Astrocyte (in vitro differentiated cells and primary cell): Measurements from ENCODE around the gene SHB. TPM values are rescaled to one million over a fixed set of nuclear protein-coding genes. Genes with fewer than 3 reads are reported as not detected.

Experiments
- DNase-seq: peaks from one replicate; pipeline ENCODE4 v3.0.0-alpha.2; 2010; ENCODE audit warnings: low read depth
- FAIRE-seq: peaks from 2 replicates; lab custom pipeline; 2011; peaks lifted over from hg19 to GRCh38; lab: Jason Lieb, UNC
- H2AFZ ChIP-seq: 2 replicates; pipeline ENCODE4 v1.6.0; 2012; ENCODE audit warnings: low read depth, low read length, inconsistent platforms
- H3K27ac ChIP-seq: 2 replicates; pipeline ENCODE4 v1.5.1; 2011; ENCODE audit warnings: low read depth, low read length, inconsistent platforms
- H3K27me3 ChIP-seq: 2 replicates; pipeline ENCODE4 v1.6.0; 2011; ENCODE audit warnings: low read length, inconsistent platforms; ENCODE audit not compliant: insufficient read depth
- H3K36me3 ChIP-seq: 2 replicates; pipeline ENCODE4 v1.5.1; 2011; ENCODE audit warnings: low read length, inconsistent platforms; ENCODE audit not compliant: insufficient read depth
- H3K4me1 ChIP-seq: 2 replicates; pipeline ENCODE4 v1.5.1; 2011; ENCODE audit warnings: low read length, inconsistent platforms; ENCODE audit not compliant: insufficient read depth
- H3K4me2 ChIP-seq: 2 replicates; pipeline ENCODE4 v1.6.0; 2012; ENCODE audit warnings: low read length, inconsistent platforms
- H3K4me3 ChIP-seq: 2 replicates; pipeline ENCODE4 v1.5.1; 2011; ENCODE audit warnings: low read depth, mild to moderate bottlenecking, low read length, inconsistent platforms; ENCODE audit not compliant: insufficient read depth
- H3K79me2 ChIP-seq: 2 replicates; pipeline ENCODE4 v1.6.0; 2012; ENCODE audit warnings: mild to moderate bottlenecking, low read length, inconsistent platforms; ENCODE audit not compliant: insufficient read depth
- H3K9ac ChIP-seq: 2 replicates; pipeline ENCODE4 v1.6.0; 2012; ENCODE audit warnings: mild to moderate bottlenecking, low read length, inconsistent platforms
- H3K9me3 ChIP-seq: 2 replicates; pipeline ENCODE4 v1.5.1; 2012; ENCODE audit warnings: low read depth, mild to moderate bottlenecking, low read length, inconsistent platforms; ENCODE audit not compliant: insufficient read depth
- H4K20me1 ChIP-seq: 2 replicates; pipeline ENCODE4 v1.6.0; 2012; ENCODE audit warnings: low read length, inconsistent platforms; ENCODE audit not compliant: insufficient read depth
- H3K27ac Mint-ChIP-seq: one replicate; pipeline ENCODE4 v1.8.0; 2021; ENCODE audit warnings: mild to moderate bottlenecking, mixed read lengths; ENCODE audit not compliant: unreplicated experiment
- H3K27me3 Mint-ChIP-seq: one replicate; pipeline ENCODE4 v1.8.0; 2021; ENCODE audit warnings: low read depth, mixed read lengths; ENCODE audit not compliant: unreplicated experiment
- H3K36me3 Mint-ChIP-seq: one replicate; pipeline ENCODE4 v1.8.0; 2021; ENCODE audit warnings: low read depth, mixed read lengths; ENCODE audit not compliant: unreplicated experiment
- H3K4me1 Mint-ChIP-seq: one replicate; pipeline ENCODE4 v1.8.0; 2021; ENCODE audit warnings: low read depth, mixed read lengths; ENCODE audit not compliant: unreplicated experiment
- H3K4me3 Mint-ChIP-seq: one replicate; pipeline ENCODE4 v1.8.0; 2021; ENCODE audit warnings: mild to moderate bottlenecking, moderate library complexity, mixed read lengths; ENCODE audit not compliant: unreplicated experiment
- H3K9me3 Mint-ChIP-seq: one replicate; pipeline ENCODE4 v1.8.0; 2021; ENCODE audit warnings: mild to moderate bottlenecking, mixed read lengths; ENCODE audit not compliant: unreplicated experiment
- CTCF ChIP-seq: IDR thresholded peaks from 2 replicates; pipeline ENCODE4 v1.5.1; 2011; ENCODE audit warnings: low read depth, mild to moderate bottlenecking, inconsistent platforms, low read length, moderate library complexity; ENCODE audit not compliant: insufficient read depth
- EZH2 ChIP-seq: IDR thresholded peaks from 2 replicates; pipeline ENCODE4 v1.6.1; 2012; ENCODE audit warnings: mild to moderate bottlenecking, low read length, inconsistent platforms; ENCODE audit not compliant: insufficient read depth
- total RNA-seq: library from RNA; stranded (reverse); gene quantifications from 2 replicates; pipeline ENCODE4 v1.2.1, GENCODE V29; 2021

SHB gene
- total RNA-seq, 1 donor from 2014 or later = 53.4 TPM

GRCh38 chr9:38033941-38034340 is 35.1 kb downstream of the SHB start:
- TF ChIP-seq EZH2 = no peak
- TF ChIP-seq CTCF = no peak
- Mint-ChIP-seq H3K4me1 (peaks cover 77% of the 10 kb centered on the region), H3K27ac (peak overlapping the region; percentile 41), H3K4me3 (peak overlapping the region; percentile 40), H3K36me3 (no peaks in the 10 kb centered on the region), H3K27me3 (no peaks in the 10 kb centered on the region), H3K9me3 (no peaks in the 10 kb centered on the region)
- Histone ChIP-seq H3K4me1 (peaks cover 37% of the 10 kb centered on the region), H3K79me2 (peaks cover 100% of the 10 kb centered on the region), H3K27me3 (no peaks in the 10 kb centered on the region), H2AFZ (no peak overlapping the region), H3K9me3 (no peaks in the 10 kb centered on the region), H3K36me3 (no peaks in the 10 kb centered on the region), H3K9ac (no peak overlapping the region), H4K20me1 (peaks cover 75% of the 10 kb centered on the region), H3K27ac (no peak overlapping the region), H3K4me3 (no peak overlapping the region), H3K4me2 (no peak overlapping the region)
- DNase-seq = no peak
- no peak for FAIRE-seq

GRCh38 chr9:38032266-38033110 is 36.5 kb downstream of the SHB start:
- peaks cover 100% of the 10 kb centered on the region for H3K79me2 ChIP-seq

More at GRCh38 chr9:38032266-38033110, 36.5 kb downstream of the SHB start:
- TF ChIP-seq CTCF (no peak), EZH2 (no peak)
- H3K27me3 Mint-ChIP-seq = no peaks in the 10 kb centered on the region
- H2AFZ ChIP-seq = no peak overlapping the region
- H3K27me3 ChIP-seq = no peaks in the 10 kb centered on the region
- peaks cover 77% of the 10 kb centered on the region for H3K4me1 Mint-ChIP-seq
- no peaks in the 10 kb centered on the region for H3K9me3 ChIP-seq
- H3K4me3 ChIP-seq = no peak overlapping the region
- peak overlapping the region; percentile 66 for H3K27ac Mint-ChIP-seq
- H3K4me3 Mint-ChIP-seq = peak overlapping the region; percentile 34
- H3K9ac ChIP-seq = no peak overlapping the region
- H3K36me3 Mint-ChIP-seq = no peaks in the 10 kb centered on the region
- no peaks in the 10 kb centered on the region for H3K9me3 Mint-ChIP-seq
- FAIRE-seq (no peak), DNase-seq (no peak)
- no peak overlapping the region for H3K4me2 ChIP-seq
- H4K20me1 ChIP-seq = peaks cover 73% of the 10 kb centered on the region
- no peaks in the 10 kb centered on the region for H3K36me3 ChIP-seq
- H3K4me1 ChIP-seq = peaks cover 31% of the 10 kb centered on the region
- H3K27ac ChIP-seq = no peak overlapping the region
